ENCODE measurements around the gene NFE2L3. TPM values are rescaled to one million over a fixed set of nuclear protein-coding genes. Genes with fewer than 3 reads are reported as not detected.

The NFE2L3 gene
- total and polyA plus RNA-seq, 2 of the 8 experiments (the other 6 are each of a cell fraction or from before 2014, with no cell fraction given): 64.9 to 76.5 TPM

DNA sequence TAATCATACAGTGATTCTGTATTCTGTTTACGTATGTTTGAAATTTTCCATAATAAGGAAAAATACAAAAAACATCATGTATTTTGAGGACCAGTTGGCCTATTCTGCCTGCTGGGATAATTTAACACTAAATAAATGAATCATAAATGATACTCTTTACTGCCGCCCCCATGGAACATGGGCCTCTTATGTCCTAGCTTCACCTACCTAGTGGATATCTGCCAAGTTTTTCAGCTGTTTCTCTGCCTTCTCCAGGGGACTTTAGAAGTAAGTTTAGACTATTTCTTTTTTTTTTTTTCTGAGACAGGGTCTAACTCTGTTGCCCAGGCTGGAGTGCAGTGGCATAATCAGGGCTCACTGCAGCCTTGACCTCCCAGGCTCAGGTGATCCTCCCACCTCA is 10.4 kb downstream of the NFE2L3 start:
- no peak overlapping the region for H2AFZ ChIP-seq (ENCODE audit: low read length)
- H2BK20ac ChIP-seq (ENCODE audit: low read length): no peak overlapping the region
- no peak overlapping the region for H3K56ac ChIP-seq (replicated peaks; ENCODE audit: insufficient read length, low read depth, low read length)
- H3K36me3 ChIP-seq (ENCODE audit: control insufficient read depth in 2 of 4, insufficient read depth in 4 of 4, low read length in 3 of 4): no peaks in the 10 kb centered on the region
- no peak overlapping the region for H2BK15ac ChIP-seq (ENCODE audit: low read length)
- no peak overlapping the region for H2BK120ac ChIP-seq (replicated peaks; ENCODE audit: low read depth, low read length)
- H3K4ac ChIP-seq (replicated peaks; ENCODE audit: insufficient read length, low read depth, low read length): no peak overlapping the region
- H3K4me2 ChIP-seq (ENCODE audit: insufficient read depth in 1 of 2, low read depth in 2 of 2, low read length in 2 of 2): no peak overlapping the region
- H4K91ac ChIP-seq (replicated peaks; ENCODE audit: insufficient read length, low read length): no peak overlapping the region
- H3K27me3 ChIP-seq (replicated peaks in 1 of 4; ENCODE audit: control insufficient read depth in 3 of 4, extremely low read depth in 1 of 4, insufficient read depth in 3 of 4, low read length in 3 of 4): no peaks in the 10 kb centered on the region
- DNase-seq (ENCODE audit: low read depth in 1 of 2, low spot score in 2 of 2) (no peak), FAIRE-seq (no peak)
- no peak overlapping the region for H3K4me3 ChIP-seq (ENCODE audit: extremely low read depth in 1 of 4, insufficient read depth in 2 of 4, low read depth in 3 of 4, low read length in 4 of 4)
- H4K8ac ChIP-seq (ENCODE audit: extremely low read depth, insufficient read depth, low read length): no peak overlapping the region
- H3K18ac ChIP-seq (ENCODE audit: extremely low read depth, low read length): no peak overlapping the region
- no peak overlapping the region for H3K14ac ChIP-seq (ENCODE audit: insufficient read length)
- WGBS, 2 experiments (ENCODE audit: extremely low coverage in 1 of 2, insufficient coverage in 1 of 2, insufficient read length in 1 of 2, insufficient replicate concordance in 2 of 2, low coverage in 1 of 2, low lambda C conversion rate in 2 of 2, missing lambda C conversion rate in 1 of 2): 95% methylated on average over 2 of the region's 2 CpGs; no CpG with 5 or more reads in 1 of the 2 experiments
- H3K23me2 ChIP-seq (ENCODE audit: low read depth, low read length): no peaks in the 10 kb centered on the region
- H2AK5ac ChIP-seq (ENCODE audit: low read depth, low read length): no peak overlapping the region
- H3K9ac ChIP-seq (replicated peaks in 1 of 4; ENCODE audit: extremely low read depth in 1 of 4, low read depth in 3 of 4, low read length in 3 of 4): no peak overlapping the region
- no peak overlapping the region for H3K23ac ChIP-seq (ENCODE audit: insufficient read length)
- no peak overlapping the region for H3K27ac ChIP-seq (ENCODE audit: low read depth, low read length)
- ChIA-PET POLR2A (ENCODE audit: partially characterized antibody) (interaction anchor here (0.6 to 2.3 kb wide), 5 partner anchors 8 to 31 kb away, joined by 3 to 7 read pairs (median 7); partner anchors contain the start of gene NFE2L3), CTCF (ENCODE audit: partially characterized antibody) (interaction anchor here (1.7 to 3.4 kb wide), 2 partner anchors 8 to 72 kb away, joined by 8 to 20 read pairs; no protein-coding TSS in a partner anchor)
- TF ChIP-seq CTCF (IDR thresholded peaks at IDR 0.05; ENCODE audit: control extremely low read depth in 1 of 3, insufficient read depth in 1 of 3, low read depth in 1 of 3, low read length in 3 of 3) (no peak), HDAC2 (IDR thresholded peaks at IDR 0.05; ENCODE audit: borderline replicate concordance in 1 of 2, low read depth in 2 of 2, low read length in 2 of 2) (no peak), KDM1A (IDR thresholded peaks at IDR 0.05; ENCODE audit: borderline replicate concordance, low read length) (no peak), ASH2L (IDR thresholded peaks at IDR 0.05; ENCODE audit: low read length) (no peak)
- H3K4me1 ChIP-seq (replicated peaks in 1 of 4; ENCODE audit: control insufficient read depth in 3 of 4, insufficient read depth in 4 of 4, low read length in 3 of 4): peaks cover 7 to 23% (median 21%) of the 10 kb centered on the region in 4 experiments
- H3K79me1 ChIP-seq (ENCODE audit: low read depth, low read length): peaks cover 11% of the 10 kb centered on the region
- no peaks in the 10 kb centered on the region for H3K9me3 ChIP-seq (ENCODE audit: insufficient read depth in 2 of 2, low read depth in 1 of 2, low read length in 1 of 2)
- H4K20me1 ChIP-seq (replicated peaks in 1 of 2; ENCODE audit: control insufficient read depth in 1 of 2, insufficient read depth in 2 of 2, low read length in 2 of 2): peaks cover 6 to 31% of the 10 kb centered on the region in 2 experiments
- H2BK5ac ChIP-seq (ENCODE audit: low read depth, low read length): no peak overlapping the region
- H2BK12ac ChIP-seq (ENCODE audit: low read depth, low read length): no peak overlapping the region
- no peak overlapping the region for H4K5ac ChIP-seq (ENCODE audit: insufficient read length, low read depth, low read length)
- peaks cover 33 to 89% of the 10 kb centered on the region in 2 experiments for H3K79me2 ChIP-seq (ENCODE audit: control insufficient read depth in 1 of 2, insufficient read depth in 2 of 2, low read length in 2 of 2)
